ENCODE data around the gene RSPH9. TPM values are rescaled to one million over a fixed set of nuclear protein-coding genes. Genes with fewer than 3 reads are reported as not detected.

The RSPH9 gene
- 0.27 TPM for total RNA-seq

GRCh38 chr6:43644940-43645612, at the start of gene RSPH9:
RSPH9 (plus strand) TSS chr6:43645036; CDS start chr6:43645099, 63 bp downstream.
- DNase-seq (ENCODE audit: low read depth in 2 of 3, low spot score in 2 of 3), result peak in 2 of 3 donors; percentile 61 to 67

- no peak for DNase-seq (ENCODE audit: low read depth in 2 of 3, low spot score in 2 of 3)
Measured at GRCh38 chr6:43600595-43600994, 44.2 kb upstream of the RSPH9 start.

- no peak for DNase-seq (ENCODE audit: low read depth in 2 of 3, low spot score in 2 of 3)
Measured at GRCh38 chr6:43604174-43604573, 40.7 kb upstream of the RSPH9 start.

GRCh38 chr6:43606019-43606418, 38.8 kb upstream of the RSPH9 start:
- DNase-seq (ENCODE audit: low read depth in 2 of 3, low spot score in 2 of 3), result no peak

GRCh38 chr6:43608310-43608763, 36.5 kb upstream of the RSPH9 start:
- DNase-seq (ENCODE audit: low read depth in 2 of 3, low spot score in 2 of 3), result peak; percentile 26 to 72 (median 60)

- DNase-seq (ENCODE audit: low read depth in 2 of 3, low spot score in 2 of 3), result peak in 1 of 3 donors; percentile 31
Measured at GRCh38 chr6:43608807-43609206, 36.0 kb upstream of the RSPH9 start.

GRCh38 chr6:43609402-43609801, 35.4 kb upstream of the RSPH9 start:
- no peak for DNase-seq (ENCODE audit: low read depth in 2 of 3, low spot score in 2 of 3)

GRCh38 chr6:43610431-43610830, 34.4 kb upstream of the RSPH9 start:
- no peak for DNase-seq (ENCODE audit: low read depth in 2 of 3, low spot score in 2 of 3)

GRCh38 chr6:43613721-43614395, 31.0 kb upstream of the RSPH9 start:
- DNase-seq (ENCODE audit: low read depth in 2 of 3, low spot score in 2 of 3), result no peak

GRCh38 chr6:43614396-43614730, 30.5 kb upstream of the RSPH9 start:
- DNase-seq (ENCODE audit: low read depth in 2 of 3, low spot score in 2 of 3), result no peak

GRCh38 chr6:43616725-43617472, 27.9 kb upstream of the RSPH9 start:
- peak in 1 of 3 donors; percentile 34 for DNase-seq (ENCODE audit: low read depth in 2 of 3, low spot score in 2 of 3)

GRCh38 chr6:43621078-43621835, 23.6 kb upstream of the RSPH9 start:
- DNase-seq (ENCODE audit: low read depth in 2 of 3, low spot score in 2 of 3), result no peak

GRCh38 chr6:43621836-43622180, 23.0 kb upstream of the RSPH9 start:
- DNase-seq (ENCODE audit: low read depth in 2 of 3, low spot score in 2 of 3), result no peak

GRCh38 chr6:43622541-43622940, 22.3 kb upstream of the RSPH9 start:
- DNase-seq (ENCODE audit: low read depth in 2 of 3, low spot score in 2 of 3), result no peak

GRCh38 chr6:43623880-43624785, 20.7 kb upstream of the RSPH9 start:
- no peak for DNase-seq (ENCODE audit: low read depth in 2 of 3, low spot score in 2 of 3)

GRCh38 chr6:43624786-43625288, 20.0 kb upstream of the RSPH9 start:
- DNase-seq (ENCODE audit: low read depth in 2 of 3, low spot score in 2 of 3), result no peak

- DNase-seq (ENCODE audit: low read depth in 2 of 3, low spot score in 2 of 3), result no peak
Measured at GRCh38 chr6:43625393-43625992, 19.3 kb upstream of the RSPH9 start.

GRCh38 chr6:43627008-43627825, 17.6 kb upstream of the RSPH9 start:
- DNase-seq (ENCODE audit: low read depth in 2 of 3, low spot score in 2 of 3), result no peak
